H1 (cell line): ENCODE results near the gene SNX33. TPM values are rescaled to one million over a fixed set of nuclear protein-coding genes. Genes with fewer than 3 reads are reported as not detected.

ENCODE experiments used
- SAP30 ChIP-seq: fragments of 300-600 bp; sonication (generic); IDR thresholded peaks from 2 replicates; pipeline ENCODE4 v1.7.1; 2012; ENCODE audit warnings: low read length, moderate library complexity, mild to moderate bottlenecking, inconsistent platforms; ENCODE audit not compliant: insufficient read depth, insufficient replicate concordance
- polyA plus RNA-seq, 7 experiments: library from polyadenylated mRNA; depleted of rRNA in 3 of 7; stranded (reverse) in 5 of 7; unstranded in 2 of 7; fragments of >200 nt in 5 of 7; fragments of 200-250 nt in 2 of 7; gene quantifications; 1 replicate in 5 of 7; 2 replicates in 1 of 7; 4 replicates in 1 of 7; pipeline versions ENCODE4 v1.2.1 to v1.2.3, GENCODE V29; 2011 to 2013; ENCODE audit warnings: missing spikeins in 2 of 7, mixed read lengths in 2 of 7
- total RNA-seq: library from RNA; stranded (reverse); fragmentation: NEBNext Ultra II Directional; extraction: Animal tissue kit (Norgen Biotek cat#: 25700); gene quantifications from 2 replicates; pipeline ENCODE4 v1.2.1, GENCODE V29; 2021

Gene SNX33
- total and polyA plus RNA-seq, 2 of the 8 experiments (the other 6 are each of a cell fraction or from before 2014, with no cell fraction given) = 14.3 to 22.9 TPM

DNA sequence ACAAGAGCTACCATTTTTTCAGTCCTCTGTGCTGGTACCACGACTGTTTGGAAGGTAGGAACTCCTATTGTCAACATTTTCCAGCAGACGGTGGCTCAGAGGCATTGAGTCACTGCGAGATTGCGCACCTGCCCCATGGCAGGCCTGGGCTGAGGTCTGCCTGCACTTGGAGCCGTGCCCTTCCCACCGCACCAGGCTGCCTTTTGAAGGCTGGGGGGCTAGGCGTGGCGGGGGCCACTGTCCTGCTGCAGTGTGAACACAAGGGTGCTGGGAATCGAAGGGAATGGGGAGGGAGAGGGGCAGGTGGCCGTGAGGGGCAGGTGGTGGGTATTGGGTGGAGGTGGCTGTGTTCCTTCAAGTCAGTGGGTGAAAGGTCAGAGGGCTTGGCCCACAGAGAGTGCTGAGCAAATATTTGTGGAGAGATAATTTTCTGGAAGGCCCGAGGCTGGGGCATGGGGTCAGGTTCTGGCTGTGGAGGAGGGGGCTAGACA, 16.3 kb downstream of the SNX33 start (continued):
- TF ChIP-seq SAP30 = no peak
- TF ChIP-seq, all 59 proteins: peak for 0
